Fibroblast of skin of right biceps (primary cell): ENCODE measurements around the gene RGL1.
A peak's percentile ranks its signal among the peaks of the same experiment; 100 is the strongest.

Source experiments
- DNase-seq: peaks from one replicate; pipeline ENCODE4 v3.0.0-alpha.2; 2013

RGL1 gene

GRCh38 chr1:183787704-183788103, 17.2 kb upstream of the RGL1 start:
- DNase-seq, result no peak

GRCh38 chr1:183791319-183791718, 13.6 kb upstream of the RGL1 start:
- DNase-seq, result no peak

DNA sequence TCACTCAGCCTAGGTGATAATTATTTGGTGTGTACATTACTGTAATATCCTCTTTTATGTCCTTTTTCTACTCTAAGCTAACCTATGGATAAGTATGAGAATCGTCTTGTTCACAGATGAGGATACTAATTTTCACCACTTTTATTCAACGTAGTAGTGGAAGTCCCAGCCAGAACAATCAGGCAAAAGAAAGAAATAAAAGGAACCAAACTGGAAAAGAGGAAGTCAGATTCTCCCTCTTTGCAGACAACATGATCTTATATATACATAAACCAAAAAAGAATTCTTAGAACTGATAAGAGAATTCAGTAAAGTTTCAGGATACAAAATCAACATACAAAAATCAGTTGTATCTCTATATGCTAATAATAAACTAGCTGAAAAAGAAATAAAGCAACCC, 12.6 kb upstream of the RGL1 start:
- no peak for DNase-seq

GRCh38 chr1:183794088-183794487, 10.8 kb upstream of the RGL1 start:
- no peak for DNase-seq

- no peak for DNase-seq
These were observed 4.5 kb upstream of the RGL1 start for GRCh38 chr1:183800449-183800848.

- no peak for DNase-seq
These were observed 3.3 kb upstream of the RGL1 start for GRCh38 chr1:183801649-183802048.

GRCh38 chr1:183804387-183804786, 533 bp upstream of the RGL1 start:
- DNase-seq, result no peak

DNA sequence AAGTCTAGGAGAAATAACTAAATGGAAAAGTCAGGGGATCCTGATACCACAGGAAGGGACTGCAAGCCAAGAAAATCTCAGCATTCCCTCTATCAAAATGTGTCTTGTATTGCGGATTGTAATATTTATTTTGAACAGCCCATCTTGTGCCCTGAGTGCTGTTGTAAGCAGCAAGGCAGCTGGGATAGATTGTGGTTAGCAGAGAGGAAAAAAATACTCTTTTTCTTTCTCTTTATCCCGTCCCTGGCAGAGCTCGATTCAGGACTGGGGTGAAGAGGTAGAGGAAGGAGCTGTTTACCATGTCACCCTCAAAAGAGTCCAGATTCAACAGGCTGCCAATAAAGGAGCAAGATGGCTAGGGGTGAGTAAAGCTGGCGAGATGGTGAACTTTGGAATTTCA, 1.2 kb downstream of the RGL1 start:
- DNase-seq, result peak; percentile 70

- DNase-seq, result no peak
These were observed 1.8 kb downstream of the RGL1 start for GRCh38 chr1:183806675-183807074.

DNA sequence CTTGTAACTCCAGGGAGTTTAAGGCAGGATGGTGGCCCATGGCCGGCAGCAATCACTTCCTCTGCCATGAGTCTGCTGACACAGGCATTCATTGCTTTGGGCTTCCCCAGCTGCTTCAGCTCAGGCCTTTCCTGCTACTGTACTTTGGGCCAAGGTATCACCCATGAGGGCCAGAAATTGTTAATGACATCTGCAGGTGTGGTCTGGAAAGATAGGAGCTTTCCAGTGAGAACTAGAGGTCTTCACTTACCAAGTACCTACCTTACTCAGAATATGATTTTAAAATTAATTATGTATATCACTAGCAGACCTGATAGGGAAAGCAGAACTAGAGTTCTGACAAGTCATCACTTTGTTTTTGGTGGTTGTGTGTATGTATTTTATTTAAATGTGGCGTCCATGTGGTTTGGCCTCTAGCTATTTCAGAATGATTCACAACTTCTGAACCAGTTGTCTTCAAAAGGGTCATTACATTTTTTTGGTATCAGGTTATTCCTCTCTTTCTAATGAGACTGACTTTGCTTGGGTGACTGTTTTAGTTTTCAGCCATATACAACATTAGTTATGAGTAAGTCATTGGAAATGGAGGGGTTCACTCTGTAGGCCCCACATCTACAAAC, 2.7 kb downstream of the RGL1 start:
- peak; percentile 87 for DNase-seq

GRCh38 chr1:183808296-183809027, 3.5 kb downstream of the RGL1 start:
- DNase-seq, result peak; percentile 58

DNA sequence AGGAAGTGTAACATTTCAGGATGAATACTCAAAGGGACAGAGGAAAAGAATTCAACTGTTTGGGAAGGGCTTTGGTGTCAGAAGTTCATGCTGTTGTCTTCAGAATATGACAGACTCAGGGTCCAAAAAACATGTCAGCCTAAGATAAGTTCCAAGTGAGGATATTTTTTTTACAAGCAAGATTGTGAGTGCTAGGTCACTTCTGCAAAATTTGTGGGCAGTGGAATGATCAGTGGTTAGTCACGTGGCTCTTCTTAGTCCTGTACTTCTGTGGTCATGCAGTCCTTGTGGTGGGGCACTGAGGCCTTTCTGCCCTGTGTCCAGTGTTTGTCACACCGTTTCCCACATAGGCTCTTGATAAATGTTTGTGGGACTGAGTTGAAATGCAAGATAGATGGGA, 5.2 kb downstream of the RGL1 start:
- no peak for DNase-seq

DNA sequence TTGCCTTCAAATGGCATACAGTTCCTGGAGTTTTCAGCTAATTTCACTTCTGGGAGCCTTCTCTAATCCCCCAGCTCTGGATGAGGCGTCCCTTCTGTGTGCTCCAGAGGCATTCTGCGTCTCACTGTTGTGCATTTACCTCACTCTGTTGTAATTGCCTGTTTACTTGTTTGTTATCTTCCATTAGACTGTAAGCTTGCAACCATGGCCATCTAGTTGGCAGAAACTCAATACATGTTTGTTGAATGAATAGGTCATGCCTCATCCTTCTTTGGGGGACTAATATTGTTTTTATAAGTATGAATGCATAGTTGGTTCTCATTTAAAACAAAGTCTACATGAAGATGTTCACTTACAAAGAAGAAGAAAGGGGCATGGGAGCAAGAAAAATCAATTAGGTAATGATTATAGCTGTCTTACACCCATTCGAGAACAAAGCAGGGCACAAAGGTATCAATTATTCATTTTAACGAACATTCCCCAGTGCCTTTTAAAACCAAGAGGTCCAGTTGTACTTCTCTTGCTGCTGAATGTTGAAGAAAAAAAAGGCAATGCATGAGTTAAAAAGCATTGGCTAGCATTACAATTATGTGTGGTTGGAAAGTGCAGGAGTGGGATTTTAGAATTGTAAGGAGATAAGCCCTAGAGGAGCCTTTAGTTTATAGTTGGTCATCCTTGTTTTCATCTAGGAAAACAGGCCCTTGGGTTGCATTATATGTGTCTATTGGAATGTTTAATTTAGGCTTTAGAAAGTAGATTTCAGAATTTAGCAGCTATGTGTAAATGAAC, 6.0 kb downstream of the RGL1 start:
- DNase-seq, result no peak

- no peak for DNase-seq
These were observed 7.2 kb downstream of the RGL1 start for GRCh38 chr1:183812128-183812527.

GRCh38 chr1:183812686-183813569, 8.0 kb downstream of the RGL1 start:
- DNase-seq, result peak; percentile 83

GRCh38 chr1:183814121-183814681, 9.3 kb downstream of the RGL1 start:
- DNase-seq, result no peak

DNA sequence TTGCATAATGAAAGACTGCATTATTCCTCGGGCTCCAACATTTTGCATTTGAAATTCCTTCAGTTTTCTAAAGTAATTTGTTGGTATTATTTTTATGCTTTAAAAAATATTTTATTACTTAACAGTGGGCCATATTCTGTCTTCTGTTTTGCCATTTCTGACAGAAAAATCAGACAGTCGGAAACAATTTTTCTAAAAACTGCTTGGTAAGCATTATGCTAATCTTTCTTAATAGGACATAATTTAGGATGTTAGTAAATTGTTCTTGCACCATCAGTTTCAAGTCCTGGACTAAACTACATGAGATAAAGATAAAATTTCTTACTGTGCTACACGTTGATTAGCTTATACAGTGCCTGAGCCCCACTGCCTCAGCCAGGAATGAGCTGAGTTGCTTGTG, 11.2 kb downstream of the RGL1 start:
- no peak for DNase-seq

- no peak for DNase-seq
These were observed 12.8 kb downstream of the RGL1 start for GRCh38 chr1:183817576-183818288.

- no peak for DNase-seq
These were observed 14.1 kb downstream of the RGL1 start for GRCh38 chr1:183819059-183819458.

DNA sequence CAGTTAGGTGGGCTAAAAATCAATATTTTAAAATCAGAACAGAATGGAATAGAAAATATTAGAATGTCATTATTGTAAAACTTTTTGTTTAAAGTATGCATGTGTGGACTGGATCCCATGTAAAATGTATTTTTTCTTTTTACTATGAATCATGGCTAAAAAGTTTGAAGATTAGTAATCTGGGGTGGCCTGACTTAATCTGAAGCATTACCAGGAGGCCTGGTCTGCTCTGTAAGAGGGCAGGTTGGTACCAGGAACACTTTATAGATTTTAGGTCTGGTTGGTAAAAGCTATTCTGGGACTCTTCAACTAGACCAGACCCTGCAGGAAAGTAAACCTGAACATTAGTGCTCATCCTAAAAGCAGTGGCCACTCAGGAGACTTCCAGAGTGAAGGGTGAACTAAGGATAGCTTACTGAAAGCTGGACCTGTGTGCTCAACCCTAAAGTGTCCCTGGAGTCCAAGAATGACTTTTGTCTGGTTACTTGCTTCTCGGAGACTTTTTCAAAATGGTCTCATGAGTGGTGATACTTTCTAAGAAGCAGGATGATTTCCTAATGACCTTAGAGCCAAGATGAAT, 16.5 kb downstream of the RGL1 start:
- no peak for DNase-seq

DNA sequence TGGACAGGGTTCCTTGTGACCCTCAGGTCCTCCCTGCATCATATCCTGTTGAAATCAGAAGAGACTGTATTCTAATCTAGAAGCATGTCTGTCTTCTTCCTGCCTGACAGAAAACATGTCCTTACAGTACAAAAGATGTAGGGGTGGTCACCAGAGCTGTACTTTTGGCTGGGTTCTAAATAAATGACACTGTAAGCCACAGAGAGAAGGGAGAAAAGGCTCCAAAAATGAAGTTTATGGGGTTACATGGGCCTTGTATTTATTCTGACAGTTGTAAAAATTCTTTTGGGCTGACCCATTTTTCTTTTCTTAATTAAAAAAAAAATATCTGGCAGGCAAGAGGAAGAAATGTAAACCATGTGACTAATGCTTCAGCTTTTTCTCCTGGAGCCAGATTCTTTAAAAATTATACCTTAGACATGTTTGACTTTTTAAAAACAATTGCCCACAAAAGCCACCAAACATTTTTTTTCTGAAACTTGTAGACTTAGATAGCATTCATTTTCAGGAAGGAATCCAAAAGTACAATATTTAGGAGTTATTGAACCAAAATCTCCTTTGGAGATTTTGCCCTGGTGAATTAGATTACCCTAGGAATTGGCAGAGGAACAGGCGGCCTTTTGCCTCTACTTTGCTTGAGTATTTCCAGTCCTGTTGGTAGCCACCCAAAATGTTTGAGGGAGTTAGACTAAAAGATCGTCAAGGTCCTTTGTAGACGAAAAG, 17.1 kb downstream of the RGL1 start:
- peak; percentile 78 for DNase-seq
